Upper lobe of left lung (tissue), 4 donors: ENCODE results near the gene EPHA2.

Experiments
- EP300 ChIP-seq, 4 donors: sonication (generic); formaldehyde crosslinking; IDR thresholded peaks; one replicate each; pipeline ENCODE4 v1.5.1; 2017; ENCODE audit warnings: antibody characterized with exemption in 4 of 4, control low read depth in 2 of 4
- POLR2A ChIP-seq, 4 donors: fragments of 450-650 bp; IDR thresholded peaks; one replicate each; pipeline ENCODE4 v1.5.1; 2016 to 2017; ENCODE audit warnings: antibody characterized with exemption in 4 of 4, mild to moderate bottlenecking in 2 of 4
- POLR2AphosphoS5 ChIP-seq, 2 donors: sonication (generic); formaldehyde crosslinking; IDR thresholded peaks; one replicate each; pipeline ENCODE4 v1.5.1; 2017; ENCODE audit warnings: antibody characterized with exemption in 2 of 2
- TF ChIP-seq, protein P1 (sequence below), 6 experiments: fragments of 450-650 bp in 4 of 6; fragments of 200-600 bp in 2 of 6; sonication (generic) in 2 of 6; IDR thresholded peaks; one replicate each; pipeline ENCODE4 v1.5.1; 2016 to 2019; ENCODE audit warnings: antibody characterized with exemption in 6 of 6

DNA sequence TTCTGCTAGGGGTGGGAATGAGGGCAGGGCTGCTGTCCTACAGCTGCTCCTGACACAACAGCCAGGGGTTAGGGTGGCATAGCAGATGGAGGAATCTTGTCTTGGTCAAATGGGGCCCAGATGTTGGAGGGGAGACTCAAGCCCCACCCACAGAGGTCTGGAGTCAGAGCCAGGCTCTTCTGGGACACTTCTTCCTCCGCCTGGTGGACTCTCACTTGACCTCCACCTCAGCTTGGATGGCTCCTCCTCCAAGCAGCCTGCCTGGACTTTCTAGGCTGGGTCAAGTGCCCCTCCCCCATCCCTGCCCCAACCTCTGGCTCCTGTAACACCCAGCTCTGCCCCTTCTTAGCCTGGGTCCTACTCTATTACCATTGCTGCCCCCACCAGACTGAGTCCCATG is 35.5 kb downstream of the EPHA2 start:
- TF ChIP-seq, protein P1, sequence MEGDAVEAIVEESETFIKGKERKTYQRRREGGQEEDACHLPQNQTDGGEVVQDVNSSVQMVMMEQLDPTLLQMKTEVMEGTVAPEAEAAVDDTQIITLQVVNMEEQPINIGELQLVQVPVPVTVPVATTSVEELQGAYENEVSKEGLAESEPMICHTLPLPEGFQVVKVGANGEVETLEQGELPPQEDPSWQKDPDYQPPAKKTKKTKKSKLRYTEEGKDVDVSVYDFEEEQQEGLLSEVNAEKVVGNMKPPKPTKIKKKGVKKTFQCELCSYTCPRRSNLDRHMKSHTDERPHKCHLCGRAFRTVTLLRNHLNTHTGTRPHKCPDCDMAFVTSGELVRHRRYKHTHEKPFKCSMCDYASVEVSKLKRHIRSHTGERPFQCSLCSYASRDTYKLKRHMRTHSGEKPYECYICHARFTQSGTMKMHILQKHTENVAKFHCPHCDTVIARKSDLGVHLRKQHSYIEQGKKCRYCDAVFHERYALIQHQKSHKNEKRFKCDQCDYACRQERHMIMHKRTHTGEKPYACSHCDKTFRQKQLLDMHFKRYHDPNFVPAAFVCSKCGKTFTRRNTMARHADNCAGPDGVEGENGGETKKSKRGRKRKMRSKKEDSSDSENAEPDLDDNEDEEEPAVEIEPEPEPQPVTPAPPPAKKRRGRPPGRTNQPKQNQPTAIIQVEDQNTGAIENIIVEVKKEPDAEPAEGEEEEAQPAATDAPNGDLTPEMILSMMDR (IDR thresholded peaks at IDR 0.05), result no peak
- TF ChIP-seq POLR2A (IDR thresholded peaks at IDR 0.05) (no peak), POLR2AphosphoS5 (IDR thresholded peaks at IDR 0.05) (no peak), EP300 (IDR thresholded peaks at IDR 0.05) (no peak)
